Panc1 (cell line): ENCODE measurements around the gene ATP10A. TPM values are rescaled to one million over a fixed set of nuclear protein-coding genes. Genes with fewer than 3 reads are reported as not detected.

Experiments
- ATAC-seq: fragments of 200-7000 bp; cut with Tn5 transposase; 2 replicates; pipeline ENCODE4 v1.9.1; 2020; ENCODE audit warnings: mild to moderate bottlenecking, moderate library complexity
- BruUV-seq: library from RNA; stranded (reverse); fragments of 400-500 nt; replicated peaks from 2 replicates; lab custom pipeline; 2021; lab: Mats Ljungman, UMichigan
- CTCF ChIA-PET: fragments of 300-600 bp; sonication (Branson Sonifier 250); formaldehyde crosslinking; loops from one replicate; lab custom pipeline; 2022; ENCODE audit warnings: antibody characterized with exemption; lab: Charles Lee
- POLR2A ChIA-PET: fragments of 300-600 bp; sonication (Branson Sonifier 250); formaldehyde crosslinking; loops from one replicate; lab custom pipeline; 2022; ENCODE audit warnings: antibody characterized with exemption; lab: Charles Lee
- DNase-seq: peaks from one replicate; pipeline ENCODE4 v3.0.0-alpha.2; 2010; ENCODE audit warnings: low read depth, low spot score
- H3K27ac ChIP-seq: 2 replicates; pipeline ENCODE4 v1.5.1; 2011; ENCODE audit warnings: mild to moderate bottlenecking, low read length, inconsistent platforms
- H3K27me3 ChIP-seq: fragments of 200-500 bp; sonication (Bioruptor generic); 2 replicates; pipeline ENCODE4 v1.6.0; 2014; ENCODE audit warnings: low read length, inconsistent platforms; ENCODE audit not compliant: control insufficient read depth, insufficient read depth
- H3K36me3 ChIP-seq: fragments of 200-500 bp; sonication (Bioruptor generic); 2 replicates; pipeline ENCODE4 v1.5.1; 2014; ENCODE audit warnings: inconsistent platforms, mild to moderate bottlenecking, low read length, moderate library complexity; ENCODE audit not compliant: control insufficient read depth, insufficient read depth
- H3K4me1 ChIP-seq: 2 replicates; pipeline ENCODE4 v1.5.1; 2011; ENCODE audit warnings: inconsistent platforms, mild to moderate bottlenecking, low read length, moderate library complexity; ENCODE audit not compliant: control insufficient read depth, insufficient read depth
- H3K4me3 ChIP-seq, 2 experiments: 2 replicates each; pipeline ENCODE4 v1.5.1; 2011 to 2012; ENCODE audit warnings: low read depth in 2 of 2, low read length in 2 of 2, mild to moderate bottlenecking in 2 of 2, inconsistent platforms in 1 of 2, moderate library complexity in 1 of 2
- H3K9me3 ChIP-seq: fragments of 200-500 bp; sonication (Bioruptor generic); 2 replicates; pipeline ENCODE4 v1.5.1; 2014; ENCODE audit warnings: low read depth, mild to moderate bottlenecking, inconsistent platforms, low read length, moderate library complexity; ENCODE audit not compliant: control insufficient read depth, insufficient read depth
- CTCF ChIP-seq: fragments of 450-650 bp; IDR thresholded peaks from 2 replicates; pipeline ENCODE4 v1.5.1; 2017; ENCODE audit warnings: mild to moderate bottlenecking
- POLR2AphosphoS5 ChIP-seq: IDR thresholded peaks from 2 replicates; pipeline ENCODE4 v1.6.1; 2012; ENCODE audit warnings: mild to moderate bottlenecking, low read depth, low read length, moderate library complexity
- REST ChIP-seq, 2 experiments: IDR thresholded peaks; 2 replicates each; pipeline ENCODE4 v1.6.1; 2011 to 2012; ENCODE audit warnings: low read depth in 2 of 2, control low read depth in 1 of 2, low read length in 1 of 2, mild to moderate bottlenecking in 1 of 2, moderate library complexity in 1 of 2; ENCODE audit not compliant: insufficient read depth in 1 of 2
- SIN3A ChIP-seq: IDR thresholded peaks from 2 replicates; pipeline ENCODE4 v1.6.1; 2012; ENCODE audit warnings: low read depth, mild to moderate bottlenecking, low read length, moderate library complexity, borderline replicate concordance; ENCODE audit not compliant: insufficient read depth
- TCF7L2 ChIP-seq: IDR thresholded peaks from 2 replicates; pipeline ENCODE4 v1.6.1; 2011; ENCODE audit warnings: mild to moderate bottlenecking, low read depth, low read length, inconsistent platforms
- in situ Hi-C: cut with HindIII; loops from 2 replicates; pipeline ENCODE4 v1.10.0; 2016; ENCODE audit warnings: low sequenced_read_pairs, low pct_unique_long_range_greater_than_20kb
- intact Hi-C: fragments of 100-400 bp; cut with micrococcal nuclease; formaldehyde crosslinking; loops from one replicate; pipeline ENCODE4 v1.10.0; 2022; ENCODE audit not compliant: unreplicated experiment
- total RNA-seq: library from RNA; stranded (reverse); gene quantifications from one replicate; pipeline ENCODE4 v1.2.1, GENCODE V29; 2021; ENCODE audit not compliant: unreplicated experiment

Gene ATP10A
- total RNA-seq, 1 experiment from 2014 or later, result 0.31 TPM

GRCh38 chr15:25701721-25702465 lies 161.2 kb downstream of the ATP10A start:
- H3K36me3 ChIP-seq, result no peaks in the 10 kb centered on the region
- in situ Hi-C loops (no loop called here), intact Hi-C loops (no loop called here)
- ATAC-seq, result no peak
- no peaks in the 10 kb centered on the region for H3K27me3 ChIP-seq
- H3K4me1 ChIP-seq, result no peaks in the 10 kb centered on the region
- H3K27ac ChIP-seq, result no peak overlapping the region
- BruUV-seq, result no TSS peak
- ChIA-PET POLR2A (no interaction called here), CTCF (no interaction called here)
- TF ChIP-seq REST (IDR thresholded peaks at IDR 0.05; ENCODE audit: insufficient read depth in 1 of 2, low read depth in 2 of 2, low read length in 1 of 2) (no peak), TCF7L2 (no peak), CTCF (no peak), POLR2AphosphoS5 (no peak), SIN3A (no peak)
- no peak overlapping the region for H3K4me3 ChIP-seq
- no peak for DNase-seq
- no peaks in the 10 kb centered on the region for H3K9me3 ChIP-seq

- DNase-seq, result no peak
- CTCF ChIA-PET, result no interaction called here
- H3K27ac ChIP-seq, result no peak overlapping the region
- no peak for TF ChIP-seq REST (IDR thresholded peaks at IDR 0.05; ENCODE audit: insufficient read depth in 1 of 2, low read depth in 2 of 2, low read length in 1 of 2)
- TF ChIP-seq SIN3A, result no peak
- TF ChIP-seq POLR2AphosphoS5, result no peak
- no peak for TF ChIP-seq CTCF
- H3K4me3 ChIP-seq, result no peak overlapping the region
- ATAC-seq, result no peak
- no peaks in the 10 kb centered on the region for H3K9me3 ChIP-seq
- intact Hi-C loops, result no loop called here
- no peaks in the 10 kb centered on the region for H3K4me1 ChIP-seq
- no peaks in the 10 kb centered on the region for H3K27me3 ChIP-seq
- in situ Hi-C loops, result no loop called here
- H3K36me3 ChIP-seq, result no peaks in the 10 kb centered on the region
- BruUV-seq, result no TSS peak
- POLR2A ChIA-PET, result no interaction called here
Observed at GRCh38 chr15:25700916-25701315, 162.2 kb downstream of the ATP10A start.
